Measurements from ENCODE around the gene CLMP.
"Not testable (repeated sequence)": the region's sequence is repeated elsewhere in the genome, so short reads cannot be mapped to it uniquely, and the experiment has no call there.

Gene CLMP

GRCh38 chr11:123137431-123138224 is 57.4 kb downstream of the CLMP start:
- TF ChIP-seq POLR2A (IDR thresholded peaks at IDR 0.05; ENCODE audit: low read depth, low read length) = no peak
- no peak for FAIRE-seq
- no peak for DNase-seq (ENCODE audit: insufficient read length, low spot score)

- TF ChIP-seq POLR2A (IDR thresholded peaks at IDR 0.05; ENCODE audit: low read depth, low read length) = no peak
- FAIRE-seq (no peak), DNase-seq (ENCODE audit: insufficient read length, low spot score) (no peak)
Observed at GRCh38 chr11:123135863-123136446, 59.1 kb downstream of the CLMP start.

GRCh38 chr11:123132881-123133280 is 62.2 kb downstream of the CLMP start:
- FAIRE-seq (no peak), DNase-seq (ENCODE audit: insufficient read length, low spot score) (no peak)
- TF ChIP-seq POLR2A (IDR thresholded peaks at IDR 0.05; ENCODE audit: low read depth, low read length) = no peak

- not testable (repeated sequence) for FAIRE-seq; DNase-seq (ENCODE audit: insufficient read length, low spot score)
Observed at GRCh38 chr11:123132034-123132766, 62.8 kb downstream of the CLMP start.

GRCh38 chr11:123129920-123130319 is 65.1 kb downstream of the CLMP start:
- DNase-seq (ENCODE audit: insufficient read length, low spot score) (no peak), FAIRE-seq (no peak)
- no peak for TF ChIP-seq POLR2A (IDR thresholded peaks at IDR 0.05; ENCODE audit: low read depth, low read length)

GRCh38 chr11:123125169-123125568 is 69.9 kb downstream of the CLMP start:
- DNase-seq (ENCODE audit: insufficient read length, low spot score) = no peak
- no peak for TF ChIP-seq POLR2A (IDR thresholded peaks at IDR 0.05; ENCODE audit: low read depth, low read length)
- no peak for FAIRE-seq

GRCh38 chr11:123122852-123123251 is 72.2 kb downstream of the CLMP start:
- TF ChIP-seq POLR2A (IDR thresholded peaks at IDR 0.05; ENCODE audit: low read depth, low read length) = no peak
- no peak for FAIRE-seq
- DNase-seq (ENCODE audit: insufficient read length, low spot score) = no peak

- FAIRE-seq = no peak
- TF ChIP-seq POLR2A (IDR thresholded peaks at IDR 0.05; ENCODE audit: low read depth, low read length) = no peak
- DNase-seq (ENCODE audit: insufficient read length, low spot score) = no peak
Observed at GRCh38 chr11:123122341-123122740, 72.7 kb downstream of the CLMP start.

GRCh38 chr11:123116486-123116885 is 78.6 kb downstream of the CLMP start:
- DNase-seq (ENCODE audit: insufficient read length, low spot score) (no peak), FAIRE-seq (no peak)
- no peak for TF ChIP-seq POLR2A (IDR thresholded peaks at IDR 0.05; ENCODE audit: low read depth, low read length)

- TF ChIP-seq POLR2A (IDR thresholded peaks at IDR 0.05; ENCODE audit: low read depth, low read length) = no peak
- DNase-seq (ENCODE audit: insufficient read length, low spot score) = peak; percentile 15
- FAIRE-seq = peak; percentile 45
Observed at GRCh38 chr11:123111465-123111864, 83.6 kb downstream of the CLMP start.

GRCh38 chr11:123110397-123110796 is 84.7 kb downstream of the CLMP start:
- no peak for FAIRE-seq
- no peak for DNase-seq (ENCODE audit: insufficient read length, low spot score)
- no peak for TF ChIP-seq POLR2A (IDR thresholded peaks at IDR 0.05; ENCODE audit: low read depth, low read length)

- no peak for DNase-seq (ENCODE audit: insufficient read length, low spot score)
- no peak for FAIRE-seq
- no peak for TF ChIP-seq POLR2A (IDR thresholded peaks at IDR 0.05; ENCODE audit: low read depth, low read length)
Observed at GRCh38 chr11:123107945-123108495, 87.0 kb downstream of the CLMP start.

- FAIRE-seq = no peak
- no peak for TF ChIP-seq POLR2A (IDR thresholded peaks at IDR 0.05; ENCODE audit: low read depth, low read length)
Observed at GRCh38 chr11:123104697-123105096, 90.4 kb downstream of the CLMP start.

GRCh38 chr11:123103326-123103980 is 91.6 kb downstream of the CLMP start:
- no peak for TF ChIP-seq POLR2A (IDR thresholded peaks at IDR 0.05; ENCODE audit: low read depth, low read length)
- peak; percentile 80 for FAIRE-seq
- no peak for DNase-seq (ENCODE audit: insufficient read length, low spot score)

More at GRCh38 chr11:123104697-123105096, 90.4 kb downstream of the CLMP start:
- DNase-seq (ENCODE audit: insufficient read length, low spot score) = no peak

Measured in H54 (cell line).